HG02981 (cell line): ENCODE measurements around the gene SLC25A1.
"Not testable (repeated sequence)": the region's sequence is repeated elsewhere in the genome, so short reads cannot be mapped to it uniquely, and the experiment has no call there.

Experiments
- ATAC-seq: cut with Tn5 transposase; IDR thresholded peaks from one replicate; pipeline ENCODE4 v1.9.1; 2021; ENCODE audit warnings: mild to moderate bottlenecking, moderate library complexity; ENCODE audit not compliant: unreplicated experiment

The SLC25A1 gene

DNA sequence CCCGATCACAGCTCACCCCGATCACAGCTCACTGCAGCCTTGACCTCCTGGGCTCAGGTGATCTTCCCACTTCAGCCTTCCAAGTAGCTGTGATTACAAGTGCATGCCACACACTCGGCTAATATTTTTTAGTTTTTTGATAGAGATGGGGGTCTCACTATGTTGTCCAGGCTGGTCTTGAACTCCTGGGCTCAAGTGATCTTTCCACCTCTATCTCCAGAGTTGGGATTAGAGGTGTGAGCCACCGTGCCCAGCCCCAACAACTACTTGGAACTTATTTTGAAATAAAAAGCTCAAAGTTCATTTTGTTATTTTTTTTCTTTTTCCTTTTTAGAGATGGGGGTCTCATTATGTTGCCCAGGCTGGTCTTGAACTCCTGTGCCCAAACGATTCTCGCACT, 27.8 kb upstream of the SLC25A1 start:
- no peak for ATAC-seq

DNA sequence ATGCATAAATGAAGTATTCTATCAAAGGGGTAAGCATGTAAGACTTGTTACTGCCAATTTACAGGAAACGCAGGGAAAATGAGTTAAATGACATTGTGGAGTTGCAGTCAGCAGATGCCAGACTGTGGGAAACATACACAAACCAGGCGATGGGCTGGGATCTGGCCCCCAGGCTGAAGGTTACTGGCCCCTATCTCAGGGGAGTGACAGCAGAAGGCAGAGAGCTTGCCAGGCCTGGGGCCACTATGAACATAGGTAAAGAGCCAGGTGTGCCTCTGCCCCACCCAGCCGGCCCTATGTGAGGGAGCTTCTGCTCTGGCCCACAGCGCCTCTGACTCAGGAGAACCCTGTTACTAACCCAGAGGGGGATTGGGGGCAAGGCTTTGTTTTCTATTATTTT, 26.1 kb upstream of the SLC25A1 start:
- ATAC-seq: no peak

DNA sequence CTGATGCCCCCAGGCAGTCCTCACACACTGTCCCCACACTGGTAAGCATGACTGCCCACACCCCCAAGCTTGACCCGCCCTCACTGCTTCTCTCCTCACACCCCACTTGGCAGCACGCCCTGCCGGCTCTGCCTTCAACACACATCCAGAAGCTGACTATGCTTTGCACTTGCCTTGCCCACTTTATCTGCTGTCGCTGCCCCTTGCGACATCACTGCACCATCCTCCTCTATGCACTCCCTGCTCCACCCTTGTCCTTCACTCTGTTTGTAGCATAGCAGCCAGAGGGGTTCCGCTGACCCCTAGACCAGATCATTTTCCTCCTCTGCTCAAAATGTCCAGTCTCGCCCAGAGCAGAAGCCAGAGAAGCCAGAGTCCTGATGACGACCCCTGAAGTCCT, 25.3 kb upstream of the SLC25A1 start:
- ATAC-seq: no peak

- not testable (repeated sequence) for ATAC-seq
These were observed 24.3 kb upstream of the SLC25A1 start for GRCh38 chr22:19202799-19203186.

GRCh38 chr22:19201869-19202798, 23.6 kb upstream of the SLC25A1 start:
- no peak for ATAC-seq

- no peak for ATAC-seq
These were observed 22.8 kb upstream of the SLC25A1 start for GRCh38 chr22:19201130-19201868.

GRCh38 chr22:19199479-19199878, 20.9 kb upstream of the SLC25A1 start:
- no peak for ATAC-seq

- no peak for ATAC-seq
These were observed 19.7 kb upstream of the SLC25A1 start for GRCh38 chr22:19197997-19198865.

GRCh38 chr22:19196841-19197612, 18.5 kb upstream of the SLC25A1 start:
- no peak for ATAC-seq

DNA sequence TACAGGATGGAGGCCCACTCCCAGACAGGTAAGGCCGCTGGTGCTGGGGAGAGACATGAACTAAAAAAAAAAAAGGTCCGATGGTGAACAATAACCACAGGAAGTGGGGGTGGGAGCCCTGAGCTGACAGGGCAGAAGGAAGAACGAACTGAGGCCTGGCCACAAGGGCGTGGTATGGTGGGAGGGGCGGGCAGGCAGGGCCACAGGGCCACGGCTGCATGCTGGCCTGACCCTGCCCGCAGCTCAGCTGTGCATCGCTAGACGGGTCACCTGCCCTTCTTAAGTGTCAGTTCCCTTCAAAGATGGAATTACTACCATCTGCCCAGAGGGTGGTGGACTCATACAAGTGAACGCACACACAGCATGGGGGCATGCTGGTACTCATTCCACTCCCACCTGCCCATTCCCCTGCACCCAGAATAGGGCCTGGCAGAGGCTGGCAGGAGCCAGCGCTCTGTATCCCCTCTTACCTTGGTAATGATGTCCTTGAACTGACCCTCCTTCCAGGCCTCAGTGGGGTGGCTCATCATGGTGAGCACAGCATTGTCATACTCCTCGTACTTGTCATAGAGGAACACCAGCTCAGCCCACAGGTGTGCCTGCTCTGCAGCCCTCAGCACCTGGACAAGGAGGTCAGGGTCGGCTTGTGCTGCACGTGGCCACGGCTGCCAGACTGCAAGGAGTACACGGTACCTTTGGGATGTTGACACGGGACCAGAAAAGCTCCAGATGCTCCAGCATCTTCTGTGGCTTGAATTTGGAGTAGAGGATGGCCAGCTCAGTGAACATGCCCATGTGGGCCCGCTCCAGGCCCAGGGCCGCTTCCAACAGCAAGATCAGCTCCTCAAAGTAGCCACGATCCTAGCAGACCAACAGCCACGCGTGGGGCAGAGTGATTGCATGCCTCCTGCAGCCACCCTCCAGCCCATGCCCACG, 17.5 kb upstream of the SLC25A1 start:
- no peak for ATAC-seq

DNA sequence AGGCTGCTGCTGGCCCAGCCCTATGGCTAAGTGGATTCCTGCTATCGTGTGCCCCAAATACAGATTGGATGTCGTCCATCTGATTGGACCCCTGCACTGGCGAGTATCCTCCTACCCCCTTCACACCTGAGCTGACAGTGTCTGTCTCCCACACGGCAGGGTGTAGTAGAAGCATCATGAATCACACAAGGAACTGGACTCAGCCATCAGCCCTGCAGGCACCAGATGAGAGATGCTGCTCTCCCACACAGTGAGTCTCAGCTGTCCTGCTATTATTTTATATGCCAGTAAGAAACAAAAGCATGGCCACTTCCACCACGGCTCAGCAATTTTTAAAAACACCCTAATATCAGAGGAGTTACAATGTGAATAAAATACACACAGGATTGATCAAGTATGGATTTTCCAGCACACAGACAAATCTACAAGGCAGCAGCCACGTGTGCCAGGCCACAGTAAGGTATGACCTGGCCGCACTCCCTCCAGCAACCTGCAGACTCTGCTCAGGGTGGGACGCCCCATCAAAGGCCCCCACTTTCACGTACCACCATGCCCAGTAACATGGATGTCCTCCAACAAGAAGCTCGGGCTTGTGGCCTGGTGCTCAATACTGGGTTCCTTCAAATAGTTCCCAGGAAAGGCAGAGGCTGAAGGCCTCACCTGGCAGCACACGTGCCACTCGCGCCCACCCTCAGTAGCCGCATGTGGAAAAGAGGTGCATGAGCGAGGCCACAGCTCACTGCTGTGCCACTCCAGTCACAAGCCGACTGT, 16.4 kb upstream of the SLC25A1 start:
- ATAC-seq: no peak

DNA sequence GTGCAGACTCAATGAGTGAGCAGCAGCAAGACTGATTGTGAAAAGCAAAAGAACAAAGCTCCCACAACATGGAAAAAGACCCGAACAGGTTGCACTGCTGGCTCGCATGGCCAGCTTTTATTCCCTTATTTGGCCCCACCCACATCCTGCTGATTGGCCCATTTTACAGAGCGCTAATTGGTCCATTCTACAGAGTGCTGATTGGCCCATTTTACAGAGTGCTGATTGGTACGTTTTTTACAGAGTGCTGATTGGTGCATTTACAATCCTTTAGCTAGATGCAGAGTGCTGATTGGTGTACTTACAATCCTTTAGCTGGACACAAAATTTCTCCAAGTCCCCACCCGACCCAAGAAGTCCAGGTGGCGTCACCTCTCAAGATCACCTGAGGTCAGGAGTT, 15.3 kb upstream of the SLC25A1 start:
- no peak for ATAC-seq

GRCh38 chr22:19187716-19188563, 9.4 kb upstream of the SLC25A1 start:
- no peak for ATAC-seq

- ATAC-seq: no peak
These were observed 5.9 kb upstream of the SLC25A1 start for GRCh38 chr22:19184276-19184997.

GRCh38 chr22:19183216-19183615, 4.7 kb upstream of the SLC25A1 start:
- ATAC-seq: no peak

- no peak for ATAC-seq
These were observed 4.1 kb upstream of the SLC25A1 start for GRCh38 chr22:19182472-19183157.
